ENCODE results near the gene NEGR1. TPM values are rescaled to one million over a fixed set of nuclear protein-coding genes. Genes with fewer than 3 reads are reported as not detected.

Gene NEGR1
- total RNA-seq, 1 donor from 2014 or later: 0.58 TPM

- H3K4me3 Mint-ChIP-seq: no peak overlapping the region
- H3K4me1 Mint-ChIP-seq: no peaks in the 10 kb centered on the region
- no peak for TF ChIP-seq CTCF (conservative IDR thresholded peaks at IDR 0.05)
- no peaks in the 10 kb centered on the region for H3K36me3 Mint-ChIP-seq (ENCODE audit: low read depth)
- H3K9me3 Mint-ChIP-seq: peaks cover 3% of the 10 kb centered on the region
- no peak for DNase-seq (ENCODE audit: low read depth, low spot score)
- no peaks in the 10 kb centered on the region for H3K27me3 Mint-ChIP-seq (ENCODE audit: low read depth)
- H3K27ac Mint-ChIP-seq (ENCODE audit: unreplicated experiment): no peak overlapping the region
Observed at GRCh38 chr1:71743862-71744261, 538.5 kb downstream of the NEGR1 start.

- TF ChIP-seq CTCF (conservative IDR thresholded peaks at IDR 0.05): no peak
- H3K27me3 Mint-ChIP-seq (ENCODE audit: low read depth): no peaks in the 10 kb centered on the region
- no peak overlapping the region for H3K4me3 Mint-ChIP-seq
- DNase-seq (ENCODE audit: low read depth, low spot score): no peak
- no peaks in the 10 kb centered on the region for H3K4me1 Mint-ChIP-seq
- H3K27ac Mint-ChIP-seq (ENCODE audit: unreplicated experiment): no peak overlapping the region
- H3K36me3 Mint-ChIP-seq (ENCODE audit: low read depth): no peaks in the 10 kb centered on the region
- peaks cover 3% of the 10 kb centered on the region for H3K9me3 Mint-ChIP-seq
Observed at GRCh38 chr1:71738910-71739309, 543.4 kb downstream of the NEGR1 start.

GRCh38 chr1:71738256-71738655, 544.1 kb downstream of the NEGR1 start:
- no peak for DNase-seq (ENCODE audit: low read depth, low spot score)
- Mint-ChIP-seq H3K9me3 (peaks cover 3% of the 10 kb centered on the region), H3K4me1 (no peaks in the 10 kb centered on the region), H3K27ac (ENCODE audit: unreplicated experiment) (peak overlapping the region; percentile 60), H3K4me3 (no peak overlapping the region), H3K27me3 (ENCODE audit: low read depth) (no peaks in the 10 kb centered on the region), H3K36me3 (ENCODE audit: low read depth) (no peaks in the 10 kb centered on the region)
- no peak for TF ChIP-seq CTCF (conservative IDR thresholded peaks at IDR 0.05)

GRCh38 chr1:71737768-71738167, 544.6 kb downstream of the NEGR1 start:
- H3K4me3 Mint-ChIP-seq: no peak overlapping the region

GRCh38 chr1:71733121-71733520, 549.2 kb downstream of the NEGR1 start:
- Mint-ChIP-seq H3K27ac (ENCODE audit: unreplicated experiment) (no peak overlapping the region), H3K36me3 (ENCODE audit: low read depth) (no peaks in the 10 kb centered on the region), H3K9me3 (no peaks in the 10 kb centered on the region), H3K4me3 (no peak overlapping the region), H3K27me3 (ENCODE audit: low read depth) (peaks cover 2% of the 10 kb centered on the region), H3K4me1 (no peaks in the 10 kb centered on the region)
- no peak for DNase-seq (ENCODE audit: low read depth, low spot score)
- no peak for TF ChIP-seq CTCF (conservative IDR thresholded peaks at IDR 0.05)

More at GRCh38 chr1:71737768-71738167, 544.6 kb downstream of the NEGR1 start:
- Mint-ChIP-seq H3K27ac (ENCODE audit: unreplicated experiment) (no peak overlapping the region), H3K9me3 (peaks cover 3% of the 10 kb centered on the region), H3K36me3 (ENCODE audit: low read depth) (no peaks in the 10 kb centered on the region), H3K4me1 (no peaks in the 10 kb centered on the region), H3K27me3 (ENCODE audit: low read depth) (no peaks in the 10 kb centered on the region)
- DNase-seq (ENCODE audit: low read depth, low spot score): no peak
- TF ChIP-seq CTCF (conservative IDR thresholded peaks at IDR 0.05): no peak

- DNase-seq (ENCODE audit: low read depth, low spot score): no peak
- no peaks in the 10 kb centered on the region for H3K36me3 Mint-ChIP-seq (ENCODE audit: low read depth)
- H3K4me3 Mint-ChIP-seq: no peak overlapping the region
- H3K27me3 Mint-ChIP-seq (ENCODE audit: low read depth): no peaks in the 10 kb centered on the region
- peak; percentile 12 for TF ChIP-seq CTCF (conservative IDR thresholded peaks at IDR 0.05)
- no peaks in the 10 kb centered on the region for H3K4me1 Mint-ChIP-seq
- H3K27ac Mint-ChIP-seq (ENCODE audit: unreplicated experiment): no peak overlapping the region
- H3K9me3 Mint-ChIP-seq: no peaks in the 10 kb centered on the region
Observed at GRCh38 chr1:71721532-71721931, 560.8 kb downstream of the NEGR1 start.
